Suprapubic skin (tissue), 4 donors: ENCODE measurements around the gene UNC119. TPM values are rescaled to one million over a fixed set of nuclear protein-coding genes. Genes with fewer than 3 reads are reported as not detected.

ENCODE experiments used
- DNase-seq, 2 donors: peaks; one replicate each; pipeline ENCODE4 v3.0.0-alpha.2; 2019; ENCODE audit warnings: low spot score in 2 of 2
- H3K27ac ChIP-seq: fragments of 200-600 bp; sonication (generic); one replicate; pipeline ENCODE4 v1.5.1; 2019
- H3K27me3 ChIP-seq: fragments of 200-600 bp; sonication (generic); one replicate; pipeline ENCODE4 v1.5.1; 2019
- H3K36me3 ChIP-seq: fragments of 200-600 bp; sonication (generic); one replicate; pipeline ENCODE4 v1.5.1; 2019
- H3K4me1 ChIP-seq: fragments of 200-600 bp; sonication (generic); one replicate; pipeline ENCODE4 v1.5.1; 2019
- H3K4me3 ChIP-seq: fragments of 200-600 bp; sonication (generic); one replicate; pipeline ENCODE4 v1.5.1; 2019; ENCODE audit warnings: mild to moderate bottlenecking
- H3K9me3 ChIP-seq: fragments of 200-600 bp; sonication (generic); one replicate; pipeline ENCODE4 v1.5.1; 2019
- CTCF ChIP-seq, 2 donors: fragments of 200-600 bp in 1 of 2; fragments of 450-650 bp in 1 of 2; sonication (generic) in 1 of 2; IDR thresholded peaks; one replicate each; pipeline ENCODE4 v1.5.1; 2016 to 2019; ENCODE audit warnings: antibody characterized with exemption in 2 of 2, mild to moderate bottlenecking in 1 of 2, moderate library complexity in 1 of 2
- EP300 ChIP-seq: sonication (generic); formaldehyde crosslinking; IDR thresholded peaks from one replicate; pipeline ENCODE4 v1.6.1; 2017; ENCODE audit warnings: antibody characterized with exemption
- POLR2A ChIP-seq, 2 donors: fragments of 450-650 bp; IDR thresholded peaks; one replicate each; pipeline ENCODE4 v1.6.1; 2017; ENCODE audit warnings: antibody characterized with exemption in 2 of 2, mild to moderate bottlenecking in 2 of 2, moderate library complexity in 2 of 2
- POLR2AphosphoS5 ChIP-seq, 3 donors: sonication (generic); formaldehyde crosslinking; IDR thresholded peaks; one replicate each; pipeline ENCODE4 v1.6.1; 2017; ENCODE audit warnings: antibody characterized with exemption in 3 of 3
- WGBS: methylation state at CpG from one replicate; pipeline ENCODE4 v1.1.5; 2018; 5-methylcytosine and 5-hydroxymethylcytosine counted together
- total RNA-seq, 4 donors: library from RNA; depleted of rRNA; stranded (reverse); fragments of >200 nt; gene quantifications; one replicate each; pipeline ENCODE4 v1.1.0, GENCODE V29; 2016

UNC119 gene
- total RNA-seq, 4 donors from 2014 or later = 29.0 to 36.2 (median 32.6) TPM

- Histone ChIP-seq H3K36me3 (no peaks in the 10 kb centered on the region), H3K4me3 (no peak overlapping the region), H3K27me3 (peaks cover 6% of the 10 kb centered on the region), H3K4me1 (peaks cover 63% of the 10 kb centered on the region), H3K9me3 (no peaks in the 10 kb centered on the region), H3K27ac (no peak overlapping the region)
- DNase-seq = no peak
- no peak for TF ChIP-seq CTCF (IDR thresholded peaks at IDR 0.05)
- WGBS = 57% methylated on average over 9 of the region's 12 CpGs
Observed at GRCh38 chr17:28498652-28499363, 53.6 kb downstream of the UNC119 start.

GRCh38 chr17:28497931-28498330 is 54.5 kb downstream of the UNC119 start:
- Histone ChIP-seq H3K27me3 (peaks cover 11% of the 10 kb centered on the region), H3K27ac (peak overlapping the region; percentile 11), H3K36me3 (no peaks in the 10 kb centered on the region), H3K9me3 (no peaks in the 10 kb centered on the region), H3K4me1 (peaks cover 63% of the 10 kb centered on the region), H3K4me3 (no peak overlapping the region)
- WGBS = 33% methylated on average over 9 of the region's 9 CpGs
- TF ChIP-seq CTCF (IDR thresholded peaks at IDR 0.05) (no peak), EP300 (no peak), POLR2AphosphoS5 (IDR thresholded peaks at IDR 0.05) (no peak), POLR2A (IDR thresholded peaks at IDR 0.05) (no peak)
- no peak for DNase-seq

Other genes starting within 250 kb of the UNC119 start
- gene TMEM97, start 233.4 kb downstream of the UNC119 start, total RNA-seq = 10 to 100 TPM; 15.4 to 28.2 (median 20.9) TPM
- gene IFT20, start 217.2 kb downstream of the UNC119 start, total RNA-seq = 10 to 100 TPM; 31.5 to 52.1 (median 32.9) TPM
- 10 to 100 TPM; 51.5 to 81.3 (median 66.4) TPM for gene TNFAIP1, start 216.9 kb downstream of the UNC119 start, total RNA-seq
- 100 to 1,000 TPM in 1 of 4 donors, 10 to 100 TPM in 3; 52.9 to 103 (median 86.0) TPM for gene POLDIP2, start 195.1 kb downstream of the UNC119 start, total RNA-seq
- not detected for gene SEBOX, start 187.4 kb downstream of the UNC119 start, total RNA-seq
- gene VTN, start 182.3 kb downstream of the UNC119 start, total RNA-seq = 1 to 10 TPM in 1 of 4 donors, under 1 TPM in 2, not detected in 1; 0.42 to 4.2 (median 0.42) TPM
- 10 to 100 TPM in 2 of 4 donors, 1 to 10 TPM in 2; 4.0 to 17.7 (median 11.6) TPM for gene SARM1, start 180.9 kb downstream of the UNC119 start, total RNA-seq
- gene SLC46A1, start 146.4 kb downstream of the UNC119 start, total RNA-seq = 1 to 10 TPM; 2.1 to 8.5 (median 3.5) TPM
- gene SLC13A2, start 79.0 kb downstream of the UNC119 start, total RNA-seq = 10 to 100 TPM in 3 of 4 donors, 1 to 10 TPM in 1; 9.7 to 22.0 (median 14.8) TPM
- gene FOXN1, start 46.3 kb downstream of the UNC119 start, total RNA-seq = 10 to 100 TPM; 37.4 to 48.3 (median 38.3) TPM
- gene PIGS, start 18.9 kb upstream of the UNC119 start, total RNA-seq = 10 to 100 TPM; 38.1 to 76.4 (median 59.2) TPM
- 100 to 1,000 TPM in 1 of 4 donors, 10 to 100 TPM in 3; 33.0 to 103 (median 62.6) TPM for gene ALDOC, start 24.3 kb upstream of the UNC119 start, total RNA-seq
- gene SPAG5, start 46.4 kb upstream of the UNC119 start, total RNA-seq = 10 to 100 TPM in 1 of 4 donors, 1 to 10 TPM in 3; 5.7 to 13.5 (median 7.0) TPM
- 10 to 100 TPM in 3 of 4 donors, 1 to 10 TPM in 1; 3.5 to 43.7 (median 15.2) TPM for gene RSKR, start 61.6 kb upstream of the UNC119 start, total RNA-seq
- gene BLTP2, start 92.5 kb upstream of the UNC119 start, total RNA-seq = 100 to 1,000 TPM in 3 of 4 donors, 10 to 100 TPM in 1; 82.7 to 139 (median 125) TPM
- 10 to 100 TPM; 35.8 to 50.3 (median 36.3) TPM for gene SDF2, start 109.3 kb upstream of the UNC119 start, total RNA-seq
- gene SUPT6H, start 109.6 kb upstream of the UNC119 start, total RNA-seq = 100 to 1,000 TPM in 1 of 4 donors, 10 to 100 TPM in 3; 41.1 to 123 (median 57.2) TPM
- 1 to 10 TPM in 1 of 4 donors, under 1 TPM in 1, not detected in 2; 0.36 to 6.2 TPM for gene PROCA1, start 159.3 kb upstream of the UNC119 start, total RNA-seq
- gene RAB34, start 165.2 kb upstream of the UNC119 start, total RNA-seq = 10 to 100 TPM; 60.7 to 96.1 (median 77.6) TPM
- 100 to 1,000 TPM; 528 to 947 (median 789) TPM for gene RPL23A, start 167.4 kb upstream of the UNC119 start, total RNA-seq
- gene TLCD1, start 173.6 kb upstream of the UNC119 start, total RNA-seq = 10 to 100 TPM in 3 of 4 donors, 1 to 10 TPM in 1; 6.9 to 25.0 (median 17.0) TPM
- gene NEK8, start 176.2 kb upstream of the UNC119 start, total RNA-seq = 1 to 10 TPM; 1.9 to 8.1 (median 6.0) TPM
- 10 to 100 TPM; 26.7 to 38.4 (median 35.3) TPM for gene TRAF4, start 191.4 kb upstream of the UNC119 start, total RNA-seq